HG03095 (cell line): ENCODE measurements around the gene ODAD2.

Experiments
- ATAC-seq: cut with Tn5 transposase; IDR thresholded peaks from one replicate; pipeline ENCODE4 v1.9.1; 2021; ENCODE audit warnings: moderate library complexity; ENCODE audit not compliant: unreplicated experiment

Gene ODAD2

DNA sequence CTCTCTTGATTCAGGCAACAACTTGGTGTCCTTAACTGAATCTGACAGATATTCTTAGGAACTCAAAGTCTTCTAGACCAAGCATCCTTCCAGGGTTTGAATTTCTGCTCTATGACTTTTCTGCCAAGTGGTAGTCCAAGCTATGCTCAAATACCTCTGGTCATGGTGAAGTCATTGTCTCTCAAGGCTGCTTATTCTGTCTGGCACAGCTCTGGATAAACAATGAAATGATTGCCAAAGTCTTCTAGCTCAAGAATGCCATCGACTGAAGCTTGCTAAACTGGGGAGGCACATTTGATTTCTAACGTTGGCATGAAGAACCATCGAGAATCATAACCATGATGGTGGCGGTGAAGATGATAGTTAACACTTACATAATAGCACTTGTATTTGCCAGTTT lies 137.1 kb downstream of the ODAD2 start:
- ATAC-seq, result no peak

GRCh38 chr10:27857616-27858015 lies 141.3 kb downstream of the ODAD2 start:
- no peak for ATAC-seq

- ATAC-seq, result no peak
Observed at GRCh38 chr10:27844223-27844622, 154.7 kb downstream of the ODAD2 start.

DNA sequence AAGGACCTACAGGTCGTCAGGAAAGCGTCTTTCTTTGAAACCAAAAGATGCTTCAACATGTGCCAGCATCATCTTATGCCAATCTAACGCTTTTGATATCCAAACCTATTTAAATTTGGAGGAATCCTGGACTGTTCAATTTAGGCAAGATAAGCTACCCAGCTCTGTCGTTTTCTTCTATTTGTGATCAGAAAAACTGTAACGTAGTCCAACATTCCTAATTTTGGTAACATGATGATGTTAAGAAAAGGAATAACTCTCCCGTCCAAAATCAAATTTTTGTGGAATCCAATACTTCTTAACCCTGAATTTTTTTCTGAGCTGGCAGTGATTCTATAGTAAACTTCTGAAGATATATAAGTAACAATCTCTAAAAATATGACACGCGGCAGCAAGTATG lies 160.0 kb downstream of the ODAD2 start:
- ATAC-seq, result no peak

GRCh38 chr10:27838361-27838760 lies 160.5 kb downstream of the ODAD2 start:
- no peak for ATAC-seq

DNA sequence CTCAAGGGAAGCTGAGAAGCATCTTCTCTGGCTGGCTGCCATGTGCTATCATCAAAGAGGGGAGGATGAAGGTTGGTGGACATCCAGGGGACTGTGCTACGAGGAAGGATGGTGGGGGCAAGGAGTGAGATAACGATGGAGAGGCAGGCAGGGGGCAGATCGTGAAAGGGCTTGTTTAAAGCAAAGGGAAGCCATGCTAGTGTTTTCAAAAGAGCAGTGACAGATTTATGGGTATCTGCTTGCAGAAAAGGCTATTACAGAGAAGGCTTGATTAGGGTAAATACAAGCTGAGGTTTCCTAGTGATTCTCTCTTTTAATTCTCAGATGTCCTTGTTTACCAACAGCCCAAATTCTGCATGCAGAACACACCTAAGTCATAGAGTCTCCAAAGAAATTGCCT lies 164.4 kb downstream of the ODAD2 start:
- ATAC-seq, result no peak

DNA sequence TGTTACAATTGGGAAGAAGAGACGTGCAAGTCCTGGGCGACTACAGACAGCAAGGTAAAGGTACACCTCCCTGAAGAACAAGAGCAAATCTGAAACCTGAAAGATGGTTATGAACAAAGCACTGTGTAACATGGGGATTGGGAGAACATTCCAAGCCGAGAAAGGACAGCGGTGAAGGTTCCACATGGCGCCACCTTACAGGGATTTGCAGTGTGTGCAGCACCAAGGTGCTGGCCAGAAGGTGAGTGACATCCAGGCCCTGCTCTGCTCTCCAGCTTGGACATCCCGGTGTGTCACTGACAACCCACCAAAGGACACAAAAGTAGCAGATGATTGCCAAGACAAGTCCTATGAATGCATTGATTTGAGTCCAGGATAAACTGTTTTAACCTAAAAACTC lies 165.1 kb downstream of the ODAD2 start:
- no peak for ATAC-seq

DNA sequence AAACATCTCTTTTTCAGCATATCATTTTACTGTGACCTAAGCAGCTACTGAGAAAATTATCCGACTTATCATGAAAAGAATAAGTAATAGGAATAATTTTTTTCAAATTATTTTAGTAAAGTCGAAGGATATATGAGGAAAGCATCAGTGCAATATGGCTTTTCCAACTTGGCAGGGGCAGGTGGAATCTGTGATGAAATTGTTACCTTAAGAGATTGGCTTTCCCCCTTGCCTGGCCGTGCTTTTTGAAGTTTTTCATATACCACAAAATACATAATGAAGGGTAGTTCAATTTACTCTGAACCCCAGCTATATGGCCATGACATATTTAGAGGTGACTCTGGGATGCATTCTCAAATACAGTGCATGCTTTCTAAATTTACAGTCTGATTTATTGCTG lies 166.1 kb downstream of the ODAD2 start:
- no peak for ATAC-seq

DNA sequence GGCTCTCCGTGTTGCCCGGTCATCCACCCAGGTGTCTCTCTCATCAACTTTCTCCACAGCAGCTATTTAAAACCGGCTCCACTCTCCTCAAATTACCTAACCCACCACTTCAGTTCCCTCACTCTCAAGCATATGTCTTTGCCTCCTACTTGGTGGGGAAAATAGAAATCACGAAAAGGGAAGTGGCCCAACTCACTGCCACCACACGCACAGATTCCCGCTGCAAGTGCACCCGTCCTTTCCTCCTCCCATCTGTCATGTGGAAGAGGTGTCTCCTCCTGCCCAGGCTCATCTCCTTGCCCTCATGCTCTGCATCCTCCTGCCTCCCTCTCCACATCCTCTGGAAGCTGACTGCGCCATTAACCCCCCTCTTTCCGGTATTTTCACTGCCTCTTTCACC lies 172.5 kb downstream of the ODAD2 start:
- ATAC-seq, result no peak

- ATAC-seq, result no peak
Observed at GRCh38 chr10:27822301-27822700, 176.6 kb downstream of the ODAD2 start.

DNA sequence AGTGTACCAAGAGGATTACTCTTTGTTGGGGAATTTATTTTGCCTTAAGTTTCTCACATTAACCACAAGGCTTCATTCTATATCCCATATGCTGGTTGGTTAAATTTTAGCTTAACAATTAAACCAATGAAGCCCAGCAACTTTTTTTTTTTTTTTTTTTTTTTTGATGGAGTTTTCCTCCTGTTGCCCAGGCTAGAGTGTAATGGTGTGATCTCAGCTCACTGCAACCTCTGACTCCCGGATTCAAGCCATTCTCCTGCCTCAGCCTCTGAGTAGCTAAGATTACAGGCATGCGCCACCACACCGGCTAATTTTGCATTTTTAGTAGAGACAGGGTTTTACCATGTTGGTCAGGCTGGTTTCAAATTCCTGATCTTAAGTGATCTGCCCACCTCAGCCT lies 178.2 kb downstream of the ODAD2 start:
- ATAC-seq, result no peak

DNA sequence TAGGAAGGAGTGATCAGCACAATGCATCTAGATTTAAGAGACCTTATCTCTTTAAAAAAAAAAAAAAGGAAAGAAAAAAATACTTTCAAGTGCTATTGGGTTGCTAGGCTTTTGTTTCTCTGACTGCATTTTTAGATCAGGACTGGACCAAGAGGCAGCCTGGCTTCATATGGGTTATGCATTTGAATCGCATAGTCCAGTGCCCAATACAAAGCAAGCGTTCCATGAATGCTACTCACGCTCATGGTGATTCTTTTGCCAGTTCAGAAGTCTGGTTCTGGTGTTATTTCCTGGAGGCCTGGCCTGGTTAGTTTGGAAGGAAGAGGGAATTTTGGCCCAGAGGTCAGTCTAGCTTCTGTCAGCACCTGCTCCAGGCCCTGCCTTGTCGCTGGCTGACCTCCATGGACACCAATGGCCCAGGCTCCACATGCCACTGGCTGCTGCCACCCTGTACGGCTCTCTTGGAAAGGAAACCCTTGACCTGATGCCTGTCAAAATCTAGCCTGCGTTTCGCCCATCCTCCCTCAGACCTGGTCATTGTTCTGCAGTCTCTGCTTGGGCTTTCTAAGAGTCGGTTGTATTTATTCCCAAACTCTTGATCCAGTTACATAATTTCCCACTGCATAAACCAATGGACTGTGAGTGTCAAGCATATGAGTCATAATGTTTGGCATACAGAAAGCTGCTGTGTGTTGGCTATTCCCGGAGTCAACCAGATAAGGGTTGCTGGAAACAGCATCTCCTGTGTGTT lies 178.9 kb downstream of the ODAD2 start:
- ATAC-seq, result no peak

GRCh38 chr10:27816320-27816719 lies 182.6 kb downstream of the ODAD2 start:
- ATAC-seq, result no peak

GRCh38 chr10:27815846-27816245 lies 183.0 kb downstream of the ODAD2 start:
- no peak for ATAC-seq

GRCh38 chr10:27815261-27815660 lies 183.6 kb downstream of the ODAD2 start:
- ATAC-seq, result no peak

DNA sequence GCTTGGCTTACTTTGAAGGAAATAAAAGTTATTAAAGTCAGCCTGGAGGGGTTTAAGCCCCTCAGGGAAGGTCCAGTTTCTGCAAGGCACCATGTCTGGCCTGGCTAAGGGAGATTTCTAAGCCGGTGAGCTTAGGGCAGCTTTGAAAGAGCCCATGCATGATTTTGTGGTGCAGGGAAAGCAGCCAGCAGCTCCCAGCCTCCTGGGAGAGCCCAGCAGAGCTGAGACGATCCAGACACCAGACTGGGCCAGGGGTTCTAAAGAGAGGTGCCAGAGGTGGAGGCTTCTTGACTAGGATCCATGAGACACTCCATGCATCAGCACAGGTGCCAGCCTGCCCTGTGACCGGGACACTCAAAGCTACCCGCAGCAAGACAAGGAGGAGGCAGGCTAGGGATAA lies 193.7 kb downstream of the ODAD2 start:
- ATAC-seq, result no peak

GRCh38 chr10:27804136-27804535 lies 194.7 kb downstream of the ODAD2 start:
- ATAC-seq, result no peak

GRCh38 chr10:27801171-27801785 lies 197.6 kb downstream of the ODAD2 start:
- no peak for ATAC-seq

GRCh38 chr10:27799046-27799445 lies 199.8 kb downstream of the ODAD2 start:
- no peak for ATAC-seq

- no peak for ATAC-seq
Observed at GRCh38 chr10:27794157-27794556, 204.7 kb downstream of the ODAD2 start.

- no peak for ATAC-seq
Observed at GRCh38 chr10:27792216-27792615, 206.7 kb downstream of the ODAD2 start.

DNA sequence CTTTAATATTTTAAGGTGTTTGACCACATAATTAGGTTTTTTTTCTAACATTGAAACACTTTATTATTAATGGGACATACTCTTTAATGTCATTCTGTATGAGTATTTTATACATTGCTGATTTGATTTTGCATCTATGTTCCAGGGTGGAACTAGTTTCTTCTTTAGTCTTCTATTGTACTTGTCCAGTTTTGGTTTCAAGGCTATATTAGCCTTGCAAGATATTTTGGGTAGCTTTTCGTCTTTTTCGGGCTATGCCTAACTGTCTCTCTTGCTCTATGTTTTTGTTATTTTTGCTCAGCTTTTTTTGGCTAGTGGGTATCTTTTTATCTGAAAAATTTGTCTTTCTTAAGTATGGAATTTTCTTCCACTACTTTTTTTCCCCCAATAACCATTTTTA lies 214.6 kb downstream of the ODAD2 start:
- ATAC-seq, result no peak

DNA sequence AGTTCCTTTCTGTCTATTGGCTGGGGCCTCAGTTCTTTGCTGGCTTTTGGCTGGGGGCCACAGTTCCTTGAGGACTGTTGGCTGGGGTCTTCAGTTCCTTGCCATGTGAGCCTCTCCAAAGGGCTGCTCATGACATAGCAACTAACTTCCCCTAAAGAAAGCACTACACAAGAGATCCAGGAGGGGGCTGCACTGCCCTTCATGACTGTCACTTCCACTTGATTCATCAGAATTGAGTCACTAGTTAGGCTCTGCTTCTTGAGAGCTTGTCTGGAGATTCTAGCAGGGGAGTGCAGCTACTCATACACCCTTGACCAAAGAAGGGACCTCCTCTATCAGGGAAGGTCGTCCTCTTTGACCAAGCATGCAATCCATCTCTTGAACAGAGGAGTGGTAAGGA lies 215.2 kb downstream of the ODAD2 start:
- ATAC-seq, result no peak
